Measurements from ENCODE around the gene RXYLT1. TPM values are rescaled to one million over a fixed set of nuclear protein-coding genes. Genes with fewer than 3 reads are reported as not detected.
"Not testable (repeated sequence)": the region's sequence is repeated elsewhere in the genome, so short reads cannot be mapped to it uniquely, and the experiment has no call there.

RXYLT1 gene
- 17.5 TPM for polyA plus RNA-seq (ENCODE audit: insufficient read length)

GRCh38 chr12:63779498-63780481 is at the start of gene RXYLT1:
RXYLT1 (plus strand) TSS chr12:63779909; CDS start chr12:63779961, 52 bp downstream.
- DNase-seq (ENCODE audit: low read depth) = no peak

DNA sequence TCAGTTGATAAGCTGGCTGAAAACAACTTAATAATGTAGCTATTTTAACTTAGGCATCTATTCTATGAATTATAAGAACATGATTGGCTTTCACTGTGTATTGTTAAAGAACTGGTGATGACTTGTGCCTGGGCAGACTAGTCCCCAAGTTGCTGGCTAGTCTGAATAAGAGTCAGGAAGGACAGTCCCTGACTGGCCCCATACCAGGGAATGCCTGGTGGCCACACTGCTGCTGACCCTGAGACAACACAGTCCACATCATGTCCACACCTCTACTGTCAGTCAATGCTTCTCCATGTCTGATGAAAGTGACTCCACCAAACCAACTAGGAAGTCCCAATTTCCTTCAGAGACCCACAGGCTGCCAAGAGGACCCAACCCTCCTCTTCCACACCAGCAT is 46.9 kb upstream of the RXYLT1 start:
- not testable (repeated sequence) for DNase-seq (ENCODE audit: low read depth)

GRCh38 chr12:63733585-63733984 is 46.1 kb upstream of the RXYLT1 start:
- DNase-seq (ENCODE audit: low read depth) = not testable (repeated sequence)

- DNase-seq (ENCODE audit: low read depth) = not testable (repeated sequence)
Measured at GRCh38 chr12:63740551-63740950, 39.2 kb upstream of the RXYLT1 start.

DNA sequence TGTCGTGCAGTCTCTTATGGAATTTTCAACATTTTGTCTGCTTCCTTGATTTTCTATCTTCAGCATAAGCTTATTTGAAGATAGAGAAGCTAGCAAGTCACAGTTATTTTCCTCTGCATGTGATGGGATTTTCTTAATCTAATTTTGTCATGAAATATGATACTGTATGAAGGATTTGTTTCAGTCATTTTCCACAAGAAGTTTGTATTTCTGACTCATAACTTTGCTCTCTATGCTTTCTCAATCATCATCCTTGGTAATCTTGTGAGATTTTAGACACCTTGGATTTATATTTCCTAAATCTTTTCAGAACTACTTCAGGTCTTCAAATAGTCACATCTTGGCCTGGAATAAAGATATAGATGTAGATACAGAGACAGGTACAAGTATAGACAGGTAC is 38.3 kb upstream of the RXYLT1 start:
- DNase-seq (ENCODE audit: low read depth) = not testable (repeated sequence)

GRCh38 chr12:63744110-63744509 is 35.6 kb upstream of the RXYLT1 start:
- not testable (repeated sequence) for DNase-seq (ENCODE audit: low read depth)

GRCh38 chr12:63746470-63746869 is 33.2 kb upstream of the RXYLT1 start:
- not testable (repeated sequence) for DNase-seq (ENCODE audit: low read depth)

- not testable (repeated sequence) for DNase-seq (ENCODE audit: low read depth)
Measured at GRCh38 chr12:63747136-63747535, 32.6 kb upstream of the RXYLT1 start.

- DNase-seq (ENCODE audit: low read depth) = no peak
Measured at GRCh38 chr12:63747553-63747952, 32.2 kb upstream of the RXYLT1 start.

- DNase-seq (ENCODE audit: low read depth) = no peak
Measured at GRCh38 chr12:63752283-63752682, 27.4 kb upstream of the RXYLT1 start.

GRCh38 chr12:63752841-63753240 is 26.9 kb upstream of the RXYLT1 start:
- DNase-seq (ENCODE audit: low read depth) = no peak

- no peak for DNase-seq (ENCODE audit: low read depth)
Measured at GRCh38 chr12:63753743-63754142, 26.0 kb upstream of the RXYLT1 start.

- DNase-seq (ENCODE audit: low read depth) = no peak
Measured at GRCh38 chr12:63764481-63764880, 15.2 kb upstream of the RXYLT1 start.

DNA sequence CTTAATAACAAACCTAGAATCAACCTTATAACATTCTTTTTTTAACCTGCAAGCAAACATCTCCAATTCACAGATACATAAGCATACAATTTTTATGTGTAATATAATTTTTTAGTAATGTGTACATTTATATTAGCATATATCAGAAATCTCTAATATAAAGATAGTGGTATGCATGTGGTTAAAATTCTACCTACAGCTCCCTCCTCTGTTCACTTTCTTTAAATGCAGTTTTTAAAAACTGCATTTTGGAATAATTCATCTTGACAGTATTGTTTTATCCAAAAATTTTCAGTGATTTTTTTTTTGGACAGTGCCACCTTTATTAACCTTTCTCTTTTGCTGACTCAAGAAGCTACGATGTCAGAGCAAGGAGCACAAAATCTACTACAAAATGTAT is 13.2 kb upstream of the RXYLT1 start:
- DNase-seq (ENCODE audit: low read depth) = no peak

DNA sequence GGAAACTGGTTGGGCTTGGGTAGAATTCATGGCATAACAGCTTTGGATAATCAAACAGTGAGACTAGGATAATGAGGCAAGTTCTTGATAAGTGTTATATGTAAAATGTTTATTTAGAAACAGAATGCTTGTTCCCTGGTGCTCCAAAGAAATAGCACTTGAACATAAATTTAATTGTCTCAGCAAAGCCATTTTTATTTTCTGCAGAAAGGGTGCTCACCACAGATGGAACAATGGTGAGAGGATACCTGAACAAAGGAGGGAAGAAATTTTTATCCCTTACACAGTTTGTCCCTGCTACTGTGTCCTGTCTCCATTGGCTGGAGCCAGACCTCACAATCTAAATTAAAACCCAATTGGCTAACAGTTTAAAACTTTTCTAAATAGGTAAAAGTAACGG is 9.3 kb upstream of the RXYLT1 start:
- DNase-seq (ENCODE audit: low read depth) = no peak

- DNase-seq (ENCODE audit: low read depth) = no peak
Measured at GRCh38 chr12:63777340-63777739, 2.4 kb upstream of the RXYLT1 start.

DNA sequence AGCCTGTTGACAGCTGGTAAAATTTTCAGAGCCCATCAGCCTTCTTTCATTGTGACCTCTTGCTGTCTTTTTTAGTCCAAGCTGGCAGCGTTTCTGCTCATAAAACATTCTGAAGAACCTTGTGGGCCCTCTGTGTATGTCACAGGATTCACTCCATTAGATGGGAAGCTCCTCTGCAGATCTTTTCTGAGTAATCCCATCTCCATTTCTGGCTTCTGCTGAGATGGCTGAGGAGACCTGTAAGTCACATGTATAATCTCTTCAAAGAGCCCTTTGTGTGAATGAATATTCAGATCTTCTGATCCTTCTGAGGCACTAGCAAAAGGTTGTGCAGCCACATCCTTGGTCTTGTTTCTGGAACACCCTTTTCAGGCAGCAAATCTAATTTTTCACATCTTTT is 2.8 kb downstream of the RXYLT1 start:
- no peak for DNase-seq (ENCODE audit: low read depth)

DNA sequence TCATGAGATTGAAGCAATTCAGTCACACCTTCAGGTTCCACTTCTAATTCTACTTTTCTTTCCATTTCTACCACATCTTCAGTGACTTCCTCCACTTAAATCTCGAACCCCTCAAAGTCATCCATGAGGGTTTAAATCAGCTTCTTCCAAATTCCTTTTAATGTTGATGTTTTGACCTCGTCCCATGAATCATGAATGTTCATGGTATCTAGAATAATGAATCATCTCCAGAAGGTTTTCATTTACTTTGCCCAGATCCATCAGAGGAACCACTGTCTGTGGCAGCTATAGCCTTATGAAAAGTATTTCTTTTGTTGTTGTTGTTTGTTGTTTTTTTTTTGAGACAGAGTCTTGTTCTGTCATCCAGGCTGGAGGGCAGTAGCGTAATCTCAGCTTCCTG is 7.6 kb downstream of the RXYLT1 start:
- no peak for DNase-seq (ENCODE audit: low read depth)

GRCh38 chr12:63790608-63790945 is 10.9 kb downstream of the RXYLT1 start:
- DNase-seq (ENCODE audit: low read depth) = no peak

- DNase-seq (ENCODE audit: low read depth) = no peak
Measured at GRCh38 chr12:63792338-63792737, 12.6 kb downstream of the RXYLT1 start.

DNA sequence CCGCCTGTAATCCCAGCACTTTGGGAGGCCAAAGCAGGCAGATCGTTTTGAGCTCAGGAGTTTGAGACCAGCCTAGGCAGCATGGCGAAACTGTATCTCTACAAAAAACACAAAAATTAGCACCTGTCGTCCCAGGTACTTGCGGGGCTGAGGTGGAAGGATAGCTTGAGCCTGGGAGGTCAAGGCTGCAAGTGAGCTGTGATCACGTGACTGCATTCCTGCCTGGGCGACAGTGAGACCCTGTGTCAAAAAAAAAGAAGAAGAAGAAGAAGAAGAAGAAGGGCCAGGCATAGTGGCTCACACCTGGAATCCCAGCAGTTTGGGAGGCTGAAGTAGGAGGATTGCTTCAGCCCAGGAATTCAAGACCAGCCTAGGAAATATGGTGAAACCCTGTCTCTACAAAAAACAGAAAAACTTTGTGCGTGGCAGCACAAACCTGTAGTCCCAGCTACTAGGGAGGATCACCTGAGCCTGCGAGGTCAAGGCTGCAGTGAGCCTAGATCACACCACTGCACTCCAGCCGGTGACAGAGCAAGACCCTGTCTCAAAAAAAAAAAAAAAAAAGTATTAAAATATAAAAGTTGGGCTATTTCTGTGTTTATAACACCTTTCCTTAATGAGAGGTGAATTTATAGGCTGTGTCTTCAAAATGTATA is 15.5 kb downstream of the RXYLT1 start:
- DNase-seq (ENCODE audit: low read depth) = no peak

GRCh38 chr12:63795944-63796343 is 16.2 kb downstream of the RXYLT1 start:
- no peak for DNase-seq (ENCODE audit: low read depth)

All from forelimb muscle (tissue), 1 donor.